ENCODE measurements around the gene IRX2.

DNA sequence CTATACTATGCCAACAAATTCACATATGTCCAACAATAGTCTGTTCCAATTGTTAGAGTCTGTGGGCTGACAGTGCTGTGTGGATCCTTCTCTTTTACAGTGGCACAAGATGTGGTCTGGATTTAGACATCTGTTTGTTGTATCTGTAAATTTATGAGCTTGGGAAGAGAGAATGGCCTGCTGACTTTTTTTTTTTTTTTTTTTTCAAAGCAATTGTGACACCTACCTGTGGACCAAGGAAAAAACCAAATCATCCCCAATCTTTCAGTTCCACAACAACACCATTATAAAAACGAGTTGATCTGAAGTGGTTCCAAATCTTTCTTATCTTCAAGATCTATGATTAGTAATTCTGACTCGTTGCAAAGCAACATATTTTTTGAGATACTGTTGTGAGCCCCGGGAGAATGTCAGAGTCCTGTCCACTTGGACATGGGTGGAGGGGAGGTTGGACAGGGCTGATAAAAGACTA, 4.9 kb downstream of the IRX2 start:
- TF ChIP-seq, protein P1, sequence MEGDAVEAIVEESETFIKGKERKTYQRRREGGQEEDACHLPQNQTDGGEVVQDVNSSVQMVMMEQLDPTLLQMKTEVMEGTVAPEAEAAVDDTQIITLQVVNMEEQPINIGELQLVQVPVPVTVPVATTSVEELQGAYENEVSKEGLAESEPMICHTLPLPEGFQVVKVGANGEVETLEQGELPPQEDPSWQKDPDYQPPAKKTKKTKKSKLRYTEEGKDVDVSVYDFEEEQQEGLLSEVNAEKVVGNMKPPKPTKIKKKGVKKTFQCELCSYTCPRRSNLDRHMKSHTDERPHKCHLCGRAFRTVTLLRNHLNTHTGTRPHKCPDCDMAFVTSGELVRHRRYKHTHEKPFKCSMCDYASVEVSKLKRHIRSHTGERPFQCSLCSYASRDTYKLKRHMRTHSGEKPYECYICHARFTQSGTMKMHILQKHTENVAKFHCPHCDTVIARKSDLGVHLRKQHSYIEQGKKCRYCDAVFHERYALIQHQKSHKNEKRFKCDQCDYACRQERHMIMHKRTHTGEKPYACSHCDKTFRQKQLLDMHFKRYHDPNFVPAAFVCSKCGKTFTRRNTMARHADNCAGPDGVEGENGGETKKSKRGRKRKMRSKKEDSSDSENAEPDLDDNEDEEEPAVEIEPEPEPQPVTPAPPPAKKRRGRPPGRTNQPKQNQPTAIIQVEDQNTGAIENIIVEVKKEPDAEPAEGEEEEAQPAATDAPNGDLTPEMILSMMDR (IDR thresholded peaks at IDR 0.05) = no peak
- TF ChIP-seq EP300 (IDR thresholded peaks at IDR 0.05) (no peak), POLR2AphosphoS5 (IDR thresholded peaks at IDR 0.05) (no peak)

All from stomach (tissue), 4 donors.